Dedifferentiated amniotic fluid mesenchymal stem cell (primary cell): ENCODE measurements around the gene TTC28.

Experiments
- DNase-seq: peaks from one replicate; pipeline ENCODE4 v3.0.0-alpha.2; 2016; ENCODE audit errors: extremely low spot score

Gene TTC28

DNA sequence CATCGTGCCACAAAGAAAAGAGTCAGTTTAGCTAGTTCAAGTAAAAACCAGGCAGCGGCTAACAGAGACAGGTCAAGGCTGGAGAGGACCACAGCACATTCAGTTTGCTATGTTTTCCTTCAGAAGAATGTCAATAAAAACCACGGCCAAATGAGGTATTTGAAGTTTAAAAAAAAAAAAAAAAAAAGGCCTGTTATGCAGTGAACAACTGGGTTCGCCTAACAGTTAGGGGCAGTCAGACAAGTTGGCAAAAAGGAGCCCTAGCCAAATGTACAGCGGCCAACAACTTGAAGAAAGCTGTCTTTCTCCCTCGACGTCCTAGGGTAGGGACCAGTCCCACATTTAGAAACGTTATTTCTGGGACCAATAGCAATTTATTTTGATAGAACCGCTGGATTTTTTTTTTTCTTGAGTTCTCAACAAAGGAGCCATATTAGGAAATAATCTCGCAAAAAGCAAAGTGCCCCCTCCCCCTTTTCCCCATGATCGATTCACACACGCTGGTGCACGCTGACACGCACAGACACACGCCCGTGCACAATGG, 237.8 kb downstream of the TTC28 start:
- no peak for DNase-seq

- DNase-seq: peak; percentile 49
These were observed 238.8 kb downstream of the TTC28 start for GRCh38 chr22:28440592-28441390.

DNA sequence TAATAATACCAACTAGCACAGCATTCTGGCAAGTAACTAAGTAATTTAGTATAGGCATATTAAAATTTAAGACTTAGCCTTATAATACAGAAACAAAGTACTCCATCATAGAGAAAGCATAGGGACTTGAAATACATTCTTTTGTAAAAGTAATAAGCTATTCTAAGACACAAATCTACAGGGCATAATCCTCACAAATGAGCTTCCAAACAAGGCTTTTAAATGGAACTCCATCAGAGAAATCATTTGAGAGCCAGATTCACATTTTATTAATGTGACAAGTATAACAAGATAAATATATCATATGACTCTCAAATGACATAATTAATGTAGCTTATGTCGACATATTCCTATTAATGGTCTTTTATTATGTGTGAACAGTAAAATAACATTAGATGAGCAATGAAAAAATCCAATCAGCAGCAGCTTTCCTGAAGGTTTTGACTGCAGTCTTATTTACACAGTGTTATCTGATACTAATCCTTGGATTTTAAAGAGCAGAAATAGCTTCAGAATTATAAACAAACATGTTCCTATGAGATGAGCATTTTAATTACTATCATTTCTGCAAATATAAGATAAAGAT, 241.4 kb downstream of the TTC28 start:
- no peak for DNase-seq

DNA sequence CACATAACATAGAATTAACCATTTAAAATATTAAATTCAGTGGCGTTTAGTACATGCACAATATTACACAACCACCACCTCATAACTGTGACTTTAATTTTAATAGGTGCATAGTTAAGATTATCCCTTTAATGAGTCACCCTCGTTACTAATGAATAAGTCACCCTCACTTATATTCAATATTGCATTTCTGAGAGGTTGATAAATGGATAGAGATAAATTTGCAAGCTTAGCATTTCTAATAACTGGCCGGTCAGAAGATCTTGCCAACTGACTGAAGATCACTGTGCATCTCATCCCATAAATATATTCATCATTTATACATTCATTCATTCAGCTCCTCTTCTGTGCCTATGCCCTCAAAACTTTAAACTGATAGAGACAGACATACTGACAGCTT, 243.7 kb downstream of the TTC28 start:
- no peak for DNase-seq

- no peak for DNase-seq
These were observed 244.4 kb downstream of the TTC28 start for GRCh38 chr22:28435140-28435768.

DNA sequence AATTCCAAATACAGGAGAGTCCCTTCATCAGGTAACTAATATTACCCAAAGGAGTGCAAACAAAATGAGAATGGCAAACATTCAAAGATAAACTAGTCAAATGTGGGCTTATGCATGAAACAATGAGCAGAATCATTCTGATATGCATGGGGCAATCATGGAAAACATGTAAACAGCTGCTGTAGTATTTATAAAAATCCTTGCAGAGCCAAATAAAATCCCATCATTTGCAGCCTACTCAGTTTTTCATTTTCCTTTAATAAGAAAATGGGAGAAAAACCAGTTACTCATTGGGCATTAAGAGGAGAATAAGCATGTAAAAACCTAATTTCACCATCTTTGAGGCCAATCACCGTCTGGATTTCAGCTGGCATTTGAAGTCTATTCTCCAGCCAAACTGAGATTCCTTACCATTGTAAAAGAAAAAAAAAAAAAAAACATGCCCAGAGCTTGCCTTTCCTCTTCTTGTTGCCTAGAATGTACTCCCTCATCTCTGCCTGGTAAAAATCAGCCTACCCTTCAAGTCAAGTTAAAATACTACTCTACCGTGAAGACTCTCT, 249.1 kb downstream of the TTC28 start:
- DNase-seq: no peak

- DNase-seq: no peak
These were observed 249.9 kb downstream of the TTC28 start for GRCh38 chr22:28429711-28430110.

- no peak for DNase-seq
These were observed 251.4 kb downstream of the TTC28 start for GRCh38 chr22:28428271-28428670.

GRCh38 chr22:28426346-28427132, 253.1 kb downstream of the TTC28 start:
- DNase-seq: peak; percentile 34

- DNase-seq: no peak
These were observed 254.4 kb downstream of the TTC28 start for GRCh38 chr22:28425211-28425610.

GRCh38 chr22:28424427-28425080, 255.1 kb downstream of the TTC28 start:
- DNase-seq: peak; percentile 62

GRCh38 chr22:28419919-28420318, 259.7 kb downstream of the TTC28 start:
- DNase-seq: no peak

DNA sequence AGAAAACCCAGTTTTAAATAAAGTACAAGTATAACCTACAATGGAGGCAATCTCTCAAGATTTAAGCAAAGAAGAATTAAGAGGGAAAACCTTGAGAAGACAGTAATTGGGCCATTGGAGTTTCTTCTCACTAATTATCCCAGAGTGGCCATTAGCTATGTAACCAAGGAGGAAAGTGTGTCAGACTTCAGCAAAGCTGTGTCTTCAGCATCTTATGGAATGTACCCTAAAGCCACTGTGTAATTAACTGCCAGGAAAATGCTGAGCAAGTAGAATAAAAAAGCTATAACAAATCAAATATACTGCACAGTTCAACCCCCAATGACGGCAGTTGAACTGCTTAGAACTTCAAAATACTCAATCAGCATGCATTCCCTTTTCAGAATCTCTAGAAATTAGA, 261.6 kb downstream of the TTC28 start:
- DNase-seq: no peak

GRCh38 chr22:28417431-28417830, 262.2 kb downstream of the TTC28 start:
- DNase-seq: no peak

GRCh38 chr22:28414913-28415312, 264.7 kb downstream of the TTC28 start:
- no peak for DNase-seq

- DNase-seq: no peak
These were observed 265.8 kb downstream of the TTC28 start for GRCh38 chr22:28413612-28414399.

GRCh38 chr22:28412109-28412508, 267.5 kb downstream of the TTC28 start:
- no peak for DNase-seq

GRCh38 chr22:28411125-28411524, 268.5 kb downstream of the TTC28 start:
- DNase-seq: peak; percentile 38

DNA sequence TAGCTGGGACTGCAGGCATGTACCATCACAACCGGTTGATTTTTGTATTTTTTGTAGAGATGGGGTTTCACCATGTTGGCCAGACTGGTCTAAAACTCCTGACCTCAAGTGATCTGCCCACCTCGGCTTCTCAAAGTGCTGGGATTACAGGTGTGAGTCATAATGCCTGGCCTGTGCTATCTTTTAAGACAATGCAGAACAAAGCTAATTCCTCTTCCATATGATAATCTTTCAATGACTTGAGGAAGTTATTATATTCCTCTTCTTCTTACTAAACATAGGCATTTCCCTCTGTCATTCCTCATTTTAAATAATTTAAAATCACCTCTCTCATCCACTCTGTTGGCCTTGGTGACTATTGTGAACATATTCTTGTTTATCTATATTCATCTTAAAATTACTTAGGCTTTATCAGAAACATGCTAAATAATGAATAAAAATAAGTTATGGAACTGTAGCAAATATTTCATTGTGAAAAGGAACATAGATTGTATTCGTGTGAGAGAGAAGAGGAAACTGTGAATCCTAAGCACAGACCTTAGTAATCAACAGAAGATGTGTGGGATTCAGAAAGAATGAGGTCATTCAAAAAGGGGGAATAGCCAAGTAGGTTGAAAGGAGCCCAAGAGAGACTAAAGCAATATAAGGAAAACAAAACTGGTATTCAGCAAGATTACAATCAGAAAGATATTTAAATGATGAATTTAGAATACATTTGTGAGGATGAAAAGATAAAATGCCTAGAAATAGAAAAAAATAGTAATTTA, 269.4 kb downstream of the TTC28 start:
- DNase-seq: peak; percentile 75

DNA sequence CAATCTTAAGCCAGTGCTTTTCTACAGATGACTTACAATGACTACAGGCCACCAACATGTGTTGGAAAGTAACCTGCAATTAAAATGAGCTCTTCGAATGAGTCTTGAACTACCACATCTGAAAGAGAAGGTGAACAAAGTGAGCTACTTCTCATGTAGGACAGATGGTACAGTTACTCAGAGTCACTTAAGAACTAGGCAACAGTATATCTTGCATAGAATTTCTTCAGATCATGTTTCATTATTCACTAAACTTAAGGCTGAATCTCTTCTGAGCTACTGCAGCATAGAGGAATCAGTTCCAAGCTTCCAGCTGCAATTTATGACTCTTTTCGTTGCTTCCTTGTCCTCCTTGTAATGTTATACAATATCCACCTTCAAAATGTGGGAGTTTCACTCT, 270.9 kb downstream of the TTC28 start:
- DNase-seq: peak; percentile 31
